Right ventricle myocardium inferior (tissue), 1 donor: ENCODE results near the gene MAB21L4. TPM values are rescaled to one million over a fixed set of nuclear protein-coding genes. Genes with fewer than 3 reads are reported as not detected.
A peak's percentile ranks its signal among the peaks of the same experiment; 100 is the strongest.
"Not testable (repeated sequence)": the region's sequence is repeated elsewhere in the genome, so short reads cannot be mapped to it uniquely, and the experiment has no call there.

ENCODE experiments used
- ATAC-seq: fragments of 200-7000 bp; cut with Tn5 transposase; one replicate; pipeline ENCODE4 v1.9.1; 2020; ENCODE audit warnings: mild to moderate bottlenecking, moderate library complexity
- DNase-seq: peaks from one replicate; pipeline ENCODE4 v3.0.0; 2021; ENCODE audit errors: missing footprints
- intact Hi-C: fragments of 100-400 bp; cut with DNase I; formaldehyde crosslinking; loops from one replicate; pipeline ENCODE4 v1.11.0; 2022
- total RNA-seq: library from RNA; stranded (reverse); fragmentation: NEBNext Ultra II Directional; extraction: Animal tissue kit (Norgen Biotek cat#: 25700); gene quantifications from one replicate; pipeline ENCODE4 v1.2.1, GENCODE V29; 2021
- donor health status: DM: no; HTN: yes; CAD: no; lungs with severe emphysema.

Gene MAB21L4
- total RNA-seq, 1 donor from 2014 or later, result not detected

DNA sequence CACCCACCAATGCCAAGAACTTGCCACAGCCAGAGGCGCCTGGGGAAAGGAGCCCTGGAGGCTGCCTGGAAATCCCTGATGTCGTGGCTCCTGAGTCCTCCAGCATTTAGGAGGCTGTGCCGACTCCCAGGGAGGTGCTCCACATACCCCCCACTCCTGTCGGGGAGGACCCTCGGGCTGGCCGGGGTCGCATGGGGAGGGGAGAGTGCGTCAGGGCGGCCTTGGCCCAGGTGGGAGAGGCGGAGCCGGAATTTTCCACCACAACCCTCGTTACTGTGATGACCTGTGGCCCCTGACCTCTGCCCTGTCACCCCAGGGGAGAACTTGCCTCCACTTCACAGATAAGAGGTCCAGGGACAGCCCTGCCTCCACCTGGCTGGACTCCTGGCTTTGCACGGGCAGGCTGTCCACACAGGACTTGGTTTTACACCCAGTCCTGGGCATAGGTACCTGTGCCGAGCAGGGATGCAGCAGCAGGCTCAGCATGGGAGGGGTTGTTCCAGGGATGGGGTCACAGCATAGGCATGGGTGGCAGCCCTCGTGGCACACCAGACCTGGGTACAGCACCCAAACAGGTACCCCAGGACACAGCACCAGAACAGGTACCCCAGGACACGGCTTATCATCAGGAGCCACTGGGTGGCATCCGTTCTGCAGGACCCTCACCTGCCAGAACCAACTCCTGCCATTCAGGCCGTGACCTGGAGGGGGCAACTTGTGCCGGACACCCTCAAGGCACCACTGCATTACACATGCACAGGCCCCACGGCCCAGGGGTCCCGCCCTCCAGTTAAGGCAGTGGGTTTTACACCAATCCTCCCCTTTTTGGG is 39.6 kb downstream of the MAB21L4 start:
- DNase-seq (no peak), ATAC-seq (no peak)
- intact Hi-C loops, result loop anchor here (5.0 to 10.0 kb wide), 2 partner anchors 56 to 228 kb away; no protein-coding TSS in a partner anchor

DNA sequence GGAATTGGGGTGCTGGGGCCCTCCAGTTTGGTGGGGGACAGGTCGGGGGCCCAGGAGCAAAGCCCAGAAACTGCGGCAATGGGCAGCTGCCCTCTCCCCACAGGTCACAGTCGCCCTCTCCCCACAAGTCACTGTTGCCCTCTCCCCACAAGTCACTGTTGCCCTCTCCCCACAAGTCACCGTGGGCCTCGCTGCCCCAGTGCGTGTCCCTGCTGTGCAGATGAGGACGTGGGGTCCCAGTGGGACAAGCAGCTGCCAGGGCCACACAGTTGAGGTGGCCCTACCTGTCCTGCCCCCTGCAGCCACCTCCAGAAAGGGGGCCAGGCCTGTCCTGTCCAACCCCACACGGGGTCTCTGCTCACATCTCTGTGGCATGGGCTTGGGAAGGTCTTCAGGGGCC is 40.3 kb downstream of the MAB21L4 start:
- ATAC-seq (no peak), DNase-seq (no peak)
- intact Hi-C loops, result loop anchor here (5.0 to 10.0 kb wide), 2 partner anchors 57 to 229 kb away; no protein-coding TSS in a partner anchor

DNA sequence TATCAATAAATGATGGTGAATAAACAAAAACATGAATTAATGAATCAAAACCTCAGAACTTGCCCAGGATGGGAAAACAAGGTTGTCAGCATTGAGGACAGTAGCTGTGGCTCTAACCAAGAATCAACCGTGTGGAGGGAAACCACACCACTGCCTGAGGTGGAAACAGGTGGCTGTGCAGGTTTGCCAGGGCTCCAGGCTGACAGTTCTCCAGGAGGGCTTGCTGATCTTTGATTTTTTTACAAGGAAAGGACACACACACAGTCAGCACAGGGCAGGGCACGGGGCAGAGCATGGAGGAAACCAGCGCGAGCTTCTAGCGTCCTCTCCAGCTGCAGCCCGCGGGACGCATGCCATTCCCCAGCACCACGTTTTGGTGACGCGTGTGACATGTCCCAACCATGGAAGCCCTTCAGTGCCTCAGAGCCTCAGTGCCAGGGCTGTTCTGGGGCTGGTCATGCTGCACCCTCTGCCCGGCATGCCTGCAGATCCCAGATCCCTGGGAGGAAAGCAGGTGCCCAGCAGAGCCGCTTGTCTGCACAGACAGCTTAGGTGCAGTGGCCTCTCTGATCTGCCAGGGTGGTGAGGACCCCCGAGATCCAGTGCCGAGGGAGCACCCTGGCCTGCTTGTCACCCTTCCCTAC is 43.2 kb downstream of the MAB21L4 start:
- DNase-seq (no peak), ATAC-seq (no peak)
- intact Hi-C loops, result loop anchor here (5.0 to 10.0 kb wide), 2 partner anchors 135 to 232 kb away; no protein-coding TSS in a partner anchor

DNA sequence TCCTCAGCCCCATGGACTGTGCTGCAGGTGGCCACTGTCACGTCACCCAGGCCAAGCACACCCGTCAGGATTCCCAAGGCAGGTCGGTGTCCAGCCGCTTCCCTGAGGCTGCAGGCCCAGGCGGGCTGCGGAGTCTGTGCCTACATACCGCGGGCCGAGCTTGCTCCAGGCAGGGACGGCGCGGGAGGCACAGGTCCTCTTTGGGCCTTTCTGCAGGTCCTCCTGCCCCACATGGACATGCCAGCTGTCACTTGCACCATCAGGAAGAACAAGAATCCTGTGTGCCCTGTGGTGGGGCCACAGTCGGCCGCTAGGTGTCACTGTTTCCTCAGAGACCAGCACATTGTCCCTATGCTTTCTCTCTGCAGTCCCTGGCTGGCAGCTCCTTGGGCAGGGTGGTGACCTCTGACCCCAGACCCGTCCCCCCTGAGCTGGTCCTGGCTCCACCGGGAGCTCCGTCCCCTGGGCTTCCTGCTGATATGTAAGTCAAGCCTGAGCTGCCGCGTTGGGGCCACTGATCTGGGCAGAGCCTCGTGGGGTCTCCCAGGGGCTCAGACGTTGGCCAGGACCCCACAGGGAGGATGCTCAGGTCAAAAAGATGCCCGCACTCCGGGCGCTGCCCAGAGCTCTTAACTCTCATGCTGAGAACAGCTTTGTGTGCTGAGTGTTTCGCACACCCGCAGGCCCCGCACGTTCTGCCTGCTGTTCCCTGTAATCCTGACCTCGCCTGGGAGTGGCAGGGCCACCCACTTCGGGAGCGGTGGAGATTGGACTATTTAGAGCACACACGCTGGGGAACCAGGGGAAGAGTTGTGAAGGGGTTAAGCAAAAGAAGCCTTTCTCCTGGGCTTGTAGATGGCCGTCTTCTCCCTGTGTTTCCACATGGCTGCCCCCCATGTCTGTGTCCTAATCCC is 44.6 kb downstream of the MAB21L4 start:
- peak; percentile 90 for ATAC-seq
- DNase-seq, result peak; percentile 81
- intact Hi-C loops, result loop anchor here (5.0 to 10.0 kb wide), 2 partner anchors 136 to 233 kb away; no protein-coding TSS in a partner anchor

DNA sequence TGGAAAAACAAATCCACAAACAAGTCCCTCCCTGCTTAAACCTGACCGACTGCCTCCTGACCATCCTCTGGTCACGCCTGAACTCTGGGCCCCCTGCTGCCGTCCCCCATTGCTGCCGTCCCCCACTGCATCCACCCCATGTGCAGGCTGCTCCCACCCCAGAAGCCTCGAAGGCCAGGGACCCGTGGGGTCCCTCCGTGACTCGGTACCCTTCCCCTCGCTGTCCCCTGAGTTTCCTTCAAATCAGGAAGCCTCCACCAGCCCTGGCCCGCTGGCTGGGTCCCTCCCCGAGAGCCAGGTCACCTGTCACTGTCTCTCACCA is 45.2 kb downstream of the MAB21L4 start:
- DNase-seq, result no peak
- intact Hi-C loops, result loop anchor here (5.0 to 10.0 kb wide), 2 partner anchors 137 to 234 kb away; no protein-coding TSS in a partner anchor
- ATAC-seq, result peak; percentile 18

DNA sequence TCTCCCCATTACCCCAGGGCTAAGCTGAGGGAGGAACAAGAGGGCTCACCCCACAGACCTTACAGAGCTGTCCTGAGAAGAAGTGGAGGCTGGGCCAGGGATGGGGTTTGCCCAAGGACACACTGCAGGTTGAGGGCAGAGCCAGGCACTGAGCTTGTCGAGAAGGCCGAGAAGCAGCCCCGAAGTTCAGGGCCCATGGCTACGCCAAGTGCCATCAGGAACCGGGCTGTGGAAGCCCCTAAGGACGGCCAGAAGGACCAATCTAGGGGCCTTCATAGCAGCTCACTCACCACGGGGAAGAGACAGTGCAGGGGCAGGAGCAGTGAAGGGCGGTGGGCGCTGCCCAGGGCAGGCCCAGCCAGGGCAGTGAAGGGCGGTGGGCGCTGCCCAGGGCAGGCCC is 45.9 kb downstream of the MAB21L4 start:
- ATAC-seq, result no peak
- DNase-seq, result no peak
- intact Hi-C loops, result loop anchor here (5.0 to 10.0 kb wide), 2 partner anchors 137 to 235 kb away; no protein-coding TSS in a partner anchor

DNA sequence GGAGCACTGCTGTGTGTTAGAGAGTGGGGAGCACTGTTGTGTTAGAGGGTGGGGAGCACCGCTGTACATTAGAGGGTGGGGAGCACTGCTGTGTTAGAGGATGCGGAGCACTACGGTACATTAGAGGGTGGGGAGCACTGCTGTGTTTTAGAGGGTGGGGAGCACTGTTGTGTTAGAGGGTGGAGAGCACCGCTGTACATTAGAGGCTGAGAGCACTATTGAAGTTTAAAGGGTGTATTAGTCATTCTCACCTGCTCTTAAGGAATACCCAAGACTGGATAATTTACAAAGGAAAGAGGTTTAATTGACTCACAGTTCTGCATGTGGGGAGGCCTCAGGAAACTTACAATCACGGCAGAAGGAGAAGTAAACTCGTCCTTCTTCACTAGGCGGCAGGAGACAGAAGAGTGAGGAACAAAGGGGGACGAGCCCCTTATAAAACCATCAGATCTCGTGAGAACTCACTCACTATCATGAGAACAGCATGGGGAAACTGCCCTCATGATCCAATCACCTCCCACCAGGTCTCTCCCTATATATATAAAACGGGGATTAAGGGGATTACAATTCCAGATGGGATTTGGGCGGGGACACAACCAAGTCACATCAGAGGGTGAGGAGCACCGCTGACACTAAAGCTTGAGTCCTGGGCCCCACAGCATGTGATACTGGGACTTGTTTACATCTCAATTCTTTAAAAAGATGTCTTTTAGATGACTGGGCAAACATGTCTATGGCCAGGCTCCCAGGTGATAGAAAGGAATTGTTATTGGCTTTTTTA is 46.9 kb downstream of the MAB21L4 start:
- ATAC-seq (no peak), DNase-seq (no peak)
- intact Hi-C loops, result no loop called here

DNA sequence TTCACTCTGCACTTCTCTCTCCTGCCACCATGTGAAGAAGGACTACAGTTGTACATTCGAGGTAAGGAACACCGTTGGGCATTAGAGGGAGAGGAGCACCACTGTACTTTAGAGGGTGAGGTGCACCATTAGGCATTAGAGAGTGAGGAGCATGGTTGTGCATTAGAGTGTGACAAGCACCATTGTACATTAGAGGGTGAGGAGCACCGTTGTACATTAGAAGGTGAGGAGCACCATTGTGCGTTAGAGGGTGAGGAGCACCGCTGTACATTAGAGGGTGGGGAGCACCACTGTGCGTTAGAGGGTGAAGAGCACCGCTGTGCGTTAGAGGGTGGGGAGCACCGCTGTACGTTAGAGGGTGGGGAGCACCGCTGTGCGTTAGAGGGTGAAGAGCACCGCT is 48.1 kb downstream of the MAB21L4 start:
- intact Hi-C loops, result no loop called here
- no peak for DNase-seq
- ATAC-seq, result no peak

DNA sequence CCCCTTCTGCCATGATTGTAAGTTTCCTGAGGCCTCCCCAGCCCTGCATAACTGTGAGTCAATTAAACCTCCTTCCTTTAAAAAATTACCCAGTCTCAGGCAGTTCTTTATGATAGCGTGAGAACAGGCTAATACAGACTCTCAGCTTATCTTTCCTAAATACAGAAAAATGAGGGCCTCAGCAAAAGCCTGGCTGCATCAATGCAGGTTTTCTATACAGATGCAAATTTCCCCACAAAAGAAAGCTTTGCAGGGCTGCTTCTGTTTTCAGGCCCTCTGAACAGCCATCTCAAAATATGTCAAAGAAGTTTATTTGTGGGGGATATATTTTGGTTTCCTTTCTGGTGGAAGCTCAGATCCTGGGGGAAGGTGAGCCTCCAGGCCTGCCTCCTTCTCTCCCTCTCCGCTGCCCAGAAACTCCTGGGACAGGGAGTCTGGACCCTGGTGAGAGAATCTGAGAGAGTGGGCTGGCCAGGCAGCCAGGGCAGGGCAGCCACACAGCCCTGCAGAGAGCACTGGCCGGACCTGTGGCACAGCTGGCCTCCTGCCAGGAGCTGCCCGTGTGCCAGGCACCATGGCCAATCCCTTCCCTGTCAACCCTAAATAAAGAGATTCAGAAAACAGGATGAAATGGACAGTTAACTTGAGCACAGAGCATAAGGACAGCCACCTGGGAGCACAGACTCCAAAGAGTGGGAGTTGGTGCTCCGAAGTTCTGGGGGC is 48.9 kb downstream of the MAB21L4 start:
- intact Hi-C loops, result no loop called here
- no peak for DNase-seq
- ATAC-seq, result no peak

DNA sequence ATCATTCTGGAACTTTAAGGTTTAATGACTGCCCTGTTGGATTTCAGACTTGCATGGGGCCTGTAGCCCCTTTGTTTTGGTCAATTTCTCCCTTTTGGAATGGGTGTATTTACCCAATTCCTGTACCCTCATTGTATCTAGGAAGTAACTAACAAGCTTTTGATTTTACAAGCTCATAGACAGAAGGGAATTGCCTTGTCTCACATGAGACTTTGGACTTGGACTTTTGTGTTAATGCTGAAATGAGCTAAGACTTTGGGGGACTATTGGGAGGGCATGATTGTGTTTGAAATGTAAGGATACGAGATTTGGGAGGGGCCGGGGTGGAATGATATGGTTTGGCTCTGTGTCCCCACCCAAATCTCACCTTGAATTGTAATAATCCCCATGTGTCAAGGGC is 49.6 kb downstream of the MAB21L4 start:
- ATAC-seq, intact Hi-C loops, DNase-seq: not testable (repeated sequence)

DNA sequence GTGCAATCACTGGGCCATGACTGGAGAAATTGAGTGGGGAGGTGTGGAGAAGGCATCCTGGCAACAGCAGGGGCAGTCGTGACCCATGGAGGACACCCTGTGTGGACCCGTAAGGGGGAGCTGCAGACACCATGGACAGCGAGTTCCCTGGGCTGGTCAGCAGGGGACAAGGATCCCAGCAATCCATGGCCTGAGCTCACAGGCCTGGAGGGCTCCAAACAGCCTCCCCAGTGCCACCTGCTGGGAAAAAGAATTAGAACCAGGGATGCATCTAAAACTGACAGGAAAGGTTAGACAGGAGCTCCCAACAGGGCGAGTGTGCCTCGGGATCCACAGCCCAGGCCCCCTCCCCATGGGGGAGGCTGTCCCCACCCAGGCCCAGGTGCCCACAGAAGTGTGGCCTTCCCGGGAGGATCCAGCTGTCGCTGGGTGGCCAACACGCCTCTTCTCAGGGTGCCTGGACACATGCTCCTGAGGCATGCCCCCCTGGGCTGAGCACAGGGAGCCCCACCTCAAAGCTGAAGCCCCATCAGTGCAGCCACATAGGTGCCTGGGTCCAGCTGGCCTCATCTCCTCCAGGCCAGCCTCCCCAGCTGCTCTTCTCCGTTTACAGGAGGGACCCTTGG is 55.4 kb downstream of the MAB21L4 start:
- intact Hi-C loops, result loop anchor here (2.0 kb wide), 1 partner anchor 326 kb away; no protein-coding TSS in a partner anchor
- ATAC-seq, result peak; percentile 75
- DNase-seq, result no peak

DNA sequence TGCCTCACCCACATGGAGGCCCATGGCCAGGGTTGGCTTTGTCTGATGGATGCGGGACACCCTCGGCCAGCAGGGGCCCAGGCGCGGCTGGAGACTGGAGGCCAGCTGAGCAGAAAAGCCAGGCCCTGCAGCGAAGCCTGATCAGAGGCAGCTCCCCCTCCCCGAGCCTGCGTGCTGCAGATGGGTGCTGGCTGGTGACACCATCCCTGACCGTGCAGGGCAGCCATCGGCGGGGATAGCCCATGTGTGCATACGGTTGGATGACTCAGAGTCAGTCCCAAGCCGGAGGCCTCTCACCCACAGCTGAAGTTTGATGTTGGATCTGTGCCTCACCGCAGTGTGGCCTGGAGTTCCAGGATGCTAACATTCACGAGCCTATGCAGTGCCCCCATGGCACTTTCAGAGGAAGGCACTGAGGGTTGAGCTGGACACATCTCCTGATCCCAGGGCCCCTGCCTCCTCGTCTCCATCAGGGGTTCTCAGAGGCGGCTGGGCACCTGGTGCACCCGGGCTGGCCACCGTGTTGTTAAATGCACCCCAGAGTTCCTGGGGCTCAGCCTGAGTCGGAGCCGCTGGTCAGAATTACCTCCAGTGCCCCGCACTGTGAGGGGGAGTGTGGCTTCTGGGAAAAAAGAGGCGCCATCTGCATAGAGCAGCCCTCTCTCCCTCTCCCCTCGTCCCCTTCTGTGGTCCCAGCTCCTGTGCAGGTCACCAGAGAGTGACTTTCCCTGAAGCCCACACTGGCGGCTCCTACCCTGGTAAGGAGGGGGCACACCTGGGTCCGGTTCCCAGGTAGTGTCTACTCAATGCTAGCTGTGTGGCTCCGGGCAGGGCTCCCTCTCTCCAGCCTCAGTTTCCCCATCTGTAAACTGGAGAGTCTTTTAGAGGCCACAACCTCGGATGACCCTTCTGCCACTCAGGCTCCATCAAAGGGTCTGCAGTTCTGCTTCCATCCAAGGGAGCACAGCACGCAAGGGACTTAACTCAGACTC is 56.5 kb downstream of the MAB21L4 start:
- DNase-seq (no peak), ATAC-seq (no peak)
- intact Hi-C loops, result loop anchor here (2.0 kb wide), 1 partner anchor 325 kb away; no protein-coding TSS in a partner anchor

DNA sequence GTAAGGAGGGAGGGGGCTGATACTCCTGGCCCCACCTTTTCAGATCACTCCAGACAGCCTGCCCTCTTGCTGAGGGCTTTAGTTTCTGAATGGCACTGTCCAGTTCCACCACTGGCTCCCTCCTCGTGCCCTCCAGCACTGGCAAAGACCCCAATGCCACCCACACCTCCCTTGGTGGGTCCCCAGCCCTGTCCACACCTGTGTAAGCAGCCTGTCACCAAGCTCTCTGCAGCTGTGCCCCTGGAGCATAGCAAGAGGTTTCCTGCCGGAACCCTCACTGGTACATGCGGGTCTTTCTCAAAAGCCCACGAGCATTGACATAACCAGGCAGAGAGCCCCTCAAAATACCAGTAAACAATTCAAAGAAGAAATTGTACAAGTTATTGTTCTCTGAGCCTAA is 58.3 kb downstream of the MAB21L4 start:
- ATAC-seq (no peak), DNase-seq (no peak)
- intact Hi-C loops, result no loop called here

DNA sequence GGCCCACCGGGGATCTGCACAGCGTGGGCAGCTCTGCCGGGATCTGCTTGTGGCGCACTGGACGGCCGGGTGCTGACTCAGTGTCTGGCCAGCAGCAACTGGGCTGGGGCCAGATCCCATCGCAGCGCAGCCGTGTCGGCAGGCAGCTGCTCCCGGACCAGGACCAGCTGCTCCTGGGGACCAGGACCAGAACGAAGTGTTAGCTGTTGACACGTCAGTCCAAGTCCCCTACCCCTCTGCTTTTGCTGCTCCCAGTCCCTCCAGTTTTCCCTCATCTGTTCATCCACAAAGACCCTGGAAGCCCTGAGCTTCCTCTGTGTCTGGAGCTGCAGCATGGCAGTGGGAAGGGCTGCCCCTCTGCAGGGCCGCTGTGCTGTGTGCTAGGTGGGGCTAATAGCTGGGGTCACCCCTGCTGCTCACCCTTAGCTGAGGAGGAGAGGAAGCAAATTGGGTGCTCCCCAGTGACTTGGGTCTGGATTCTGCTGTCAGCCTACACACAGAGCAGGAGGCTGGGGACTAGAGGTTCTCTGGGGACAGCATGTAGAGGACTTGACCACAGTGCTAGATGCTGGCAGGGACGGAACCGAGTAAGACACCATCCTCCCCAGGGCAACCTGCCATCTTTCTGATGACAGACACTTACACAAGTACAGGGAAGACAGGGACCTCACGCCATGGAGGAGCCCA is 59.0 kb downstream of the MAB21L4 start:
- ATAC-seq (peak; percentile 64), DNase-seq (peak; percentile 76)
- intact Hi-C loops, result no loop called here
